ENCODE data around the gene ULBP3.
"Not testable (repeated sequence)": the region's sequence is repeated elsewhere in the genome, so short reads cannot be mapped to it uniquely, and the experiment has no call there.

The ULBP3 gene

DNA sequence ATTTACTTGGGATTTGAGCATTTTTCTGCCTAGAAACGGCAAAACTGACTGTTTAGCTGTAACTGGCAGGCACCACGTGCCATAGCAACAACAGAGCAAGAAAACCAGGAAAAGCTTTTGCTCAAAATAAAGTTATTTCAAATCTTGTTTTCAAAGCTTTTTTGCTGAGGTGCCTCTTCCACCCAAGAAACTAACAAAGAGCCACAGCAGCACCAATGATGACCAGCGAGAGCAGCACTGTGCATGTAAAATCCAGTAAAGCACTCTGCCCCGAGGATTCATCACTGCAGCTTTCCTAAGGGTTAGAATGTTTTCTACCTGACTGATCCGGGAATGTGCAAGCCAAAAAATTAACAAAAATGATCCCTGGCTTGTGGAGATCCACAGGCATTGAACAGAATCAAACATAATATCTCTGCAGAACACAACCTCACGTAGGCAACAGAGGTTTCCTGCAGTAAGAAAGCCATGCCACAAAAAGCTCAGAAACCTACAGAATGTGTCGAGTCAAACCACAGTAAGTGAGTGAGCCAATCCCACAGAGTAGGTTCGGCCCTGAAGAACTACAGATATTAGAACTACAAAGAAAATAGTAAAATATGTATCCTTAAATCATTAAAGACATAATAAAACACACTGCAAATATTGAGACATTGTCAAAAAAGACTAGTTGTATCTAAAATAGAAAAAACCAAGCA is 7.4 kb upstream of the ULBP3 start:
- DNase-seq (ENCODE audit: low read depth), result no peak

DNA sequence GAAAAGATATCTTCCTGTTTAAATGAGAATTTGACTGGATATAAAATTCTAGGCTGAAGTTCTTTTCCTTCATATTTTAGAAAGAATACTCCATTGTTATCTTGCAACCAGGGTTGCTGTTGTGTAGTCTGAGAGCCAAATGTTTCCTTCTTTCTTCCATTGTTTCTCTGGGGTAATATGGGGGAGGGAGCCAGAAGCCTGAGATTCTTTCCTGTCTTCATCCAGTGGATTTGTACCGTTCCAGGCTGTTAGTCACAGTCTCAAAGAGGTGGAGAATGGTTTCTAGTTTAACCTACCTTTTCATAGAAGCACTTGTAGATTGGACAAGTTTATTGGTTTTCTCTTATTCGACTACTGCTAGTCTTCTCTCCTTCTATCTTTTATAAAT is 6.1 kb upstream of the ULBP3 start:
- DNase-seq (ENCODE audit: low read depth), result no peak

DNA sequence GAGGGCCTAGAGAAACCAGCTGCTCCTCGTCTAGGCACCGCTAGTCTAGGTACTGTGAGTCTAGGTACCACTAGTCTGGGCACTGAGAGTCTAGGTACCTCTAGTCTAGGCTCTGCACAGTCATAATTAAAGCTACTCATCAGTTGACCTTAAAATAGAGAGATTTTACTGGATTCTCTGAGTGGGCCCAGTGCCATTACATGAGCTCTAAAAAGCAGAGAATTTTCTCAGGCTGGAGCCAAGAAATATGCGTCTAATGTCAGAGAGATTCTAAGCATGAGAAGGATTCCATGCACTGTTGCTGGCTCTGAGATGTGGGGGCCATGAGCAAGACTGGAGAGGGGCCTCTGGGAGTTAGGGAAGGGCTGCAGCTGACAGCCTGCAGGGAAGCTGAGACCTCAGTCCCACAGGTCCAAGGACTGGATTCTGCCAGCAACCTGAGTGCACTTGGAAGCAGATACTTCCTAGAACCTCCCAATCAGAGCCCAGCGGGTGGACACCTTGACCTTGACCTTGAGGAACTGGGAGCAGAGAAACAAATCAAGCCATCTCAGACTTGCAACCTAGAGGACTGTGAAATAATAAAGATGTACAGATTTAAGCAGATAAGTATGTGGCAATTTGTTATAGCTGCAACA is 5.6 kb upstream of the ULBP3 start:
- DNase-seq (ENCODE audit: low read depth), result not testable (repeated sequence)

DNA sequence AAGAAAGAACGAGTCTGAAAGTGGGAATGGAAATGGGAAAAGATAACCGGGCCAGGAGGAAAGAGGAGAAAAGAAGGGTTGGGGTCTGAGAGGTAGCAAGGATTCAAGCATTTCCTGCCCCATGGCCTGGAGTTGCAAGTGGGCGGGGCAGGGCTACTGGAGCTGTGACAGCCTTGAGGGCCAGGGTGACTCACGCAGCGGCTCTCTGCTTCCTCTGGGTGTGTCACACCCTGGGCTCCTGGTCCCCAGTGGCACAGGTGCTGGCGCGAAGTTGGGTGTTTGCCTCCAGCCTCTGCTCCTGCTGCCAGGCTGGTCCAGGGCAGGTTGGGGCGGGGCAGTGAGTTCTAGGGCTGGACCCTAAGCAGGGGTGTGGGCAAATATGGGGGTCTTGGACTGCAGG is 3.3 kb upstream of the ULBP3 start:
- DNase-seq (ENCODE audit: low read depth), result no peak

DNA sequence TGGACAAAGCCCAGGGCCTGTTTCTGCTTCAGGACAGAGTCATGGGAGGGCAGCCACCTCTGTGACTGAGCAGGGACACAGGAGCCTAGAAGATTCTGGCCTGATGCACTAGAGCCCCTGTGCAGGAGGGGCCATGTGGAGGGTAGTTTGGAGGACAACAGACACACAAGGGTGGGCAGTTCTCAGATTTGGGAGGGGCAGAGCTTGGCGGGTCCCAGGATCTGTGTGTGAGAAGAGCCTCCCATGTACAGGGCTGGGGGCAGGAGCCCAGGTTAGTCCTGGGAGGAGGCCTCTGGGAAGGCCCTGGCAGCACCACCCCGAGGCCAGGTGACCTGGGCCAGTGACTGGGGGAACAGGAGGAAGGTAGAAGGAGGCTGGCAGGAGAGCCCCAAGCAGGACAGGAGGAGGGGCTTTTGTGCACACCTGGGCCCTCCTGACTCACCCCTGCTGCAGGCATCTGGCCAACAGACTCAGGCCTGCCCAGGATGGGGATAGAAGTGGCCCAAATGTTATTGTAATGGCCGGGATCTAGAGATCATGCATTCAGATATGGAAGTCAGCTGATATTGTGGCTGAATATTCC is 1.4 kb upstream of the ULBP3 start:
- DNase-seq (ENCODE audit: low read depth), result no peak

DNA sequence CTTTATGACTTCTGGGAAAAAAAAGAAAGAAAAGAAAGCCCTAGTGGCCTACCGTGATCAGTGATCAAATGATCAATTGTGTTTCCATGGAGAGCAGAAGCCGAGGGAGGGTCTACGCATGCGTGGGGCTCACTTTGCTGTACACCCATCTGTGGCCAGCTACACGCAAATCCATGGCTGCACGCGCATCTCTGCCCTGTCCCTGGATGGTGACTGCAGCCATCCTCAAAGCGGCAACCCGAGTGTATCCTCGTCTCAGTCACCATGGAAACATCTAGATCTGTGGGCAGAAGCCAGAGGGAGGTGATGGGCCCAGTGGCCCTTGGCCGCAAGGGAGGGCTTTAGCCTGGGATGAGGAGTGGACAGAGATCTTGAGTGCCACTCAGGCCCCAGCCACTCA is 785 bp upstream of the ULBP3 start:
- DNase-seq (ENCODE audit: low read depth), result no peak

DNA sequence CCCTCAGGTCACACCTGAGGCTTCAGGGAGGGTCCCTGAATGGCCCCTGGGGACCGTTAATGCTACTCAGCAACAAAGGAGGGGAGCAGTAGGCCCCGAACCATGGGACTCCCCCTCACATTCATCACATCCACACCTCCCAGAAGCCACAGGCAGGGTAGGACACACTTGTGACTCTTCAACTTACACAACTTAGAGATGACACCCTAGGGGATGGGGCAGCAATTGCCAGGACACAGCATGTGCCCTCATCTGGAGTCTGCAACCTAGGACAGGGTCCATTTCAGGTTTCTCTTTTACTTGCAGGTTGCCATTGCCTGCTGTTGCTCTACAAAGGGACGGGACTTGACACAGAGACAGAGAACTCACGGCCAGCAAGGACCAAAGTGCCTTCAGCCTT is 770 bp downstream of the ULBP3 start:
- DNase-seq (ENCODE audit: low read depth), result no peak

DNA sequence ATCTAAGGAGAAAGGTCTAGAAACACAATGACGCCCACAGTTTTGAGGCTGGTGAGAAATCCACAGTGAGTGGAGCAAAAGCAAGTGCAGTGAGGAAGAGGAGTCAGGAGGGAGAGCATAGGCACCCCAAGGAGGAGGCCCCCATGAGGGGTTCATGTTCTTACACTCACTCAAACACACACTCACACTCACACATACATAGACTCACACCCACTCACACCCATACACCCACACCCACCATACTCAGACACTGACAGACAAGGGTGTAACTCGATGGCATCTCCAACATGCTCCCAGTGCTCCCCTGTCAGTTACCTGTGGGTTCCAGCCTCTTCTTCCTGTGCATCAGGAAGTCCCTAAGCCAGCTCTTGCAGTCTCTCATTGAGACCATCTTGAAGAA is 3.8 kb downstream of the ULBP3 start:
- no peak for DNase-seq (ENCODE audit: low read depth)

DNA sequence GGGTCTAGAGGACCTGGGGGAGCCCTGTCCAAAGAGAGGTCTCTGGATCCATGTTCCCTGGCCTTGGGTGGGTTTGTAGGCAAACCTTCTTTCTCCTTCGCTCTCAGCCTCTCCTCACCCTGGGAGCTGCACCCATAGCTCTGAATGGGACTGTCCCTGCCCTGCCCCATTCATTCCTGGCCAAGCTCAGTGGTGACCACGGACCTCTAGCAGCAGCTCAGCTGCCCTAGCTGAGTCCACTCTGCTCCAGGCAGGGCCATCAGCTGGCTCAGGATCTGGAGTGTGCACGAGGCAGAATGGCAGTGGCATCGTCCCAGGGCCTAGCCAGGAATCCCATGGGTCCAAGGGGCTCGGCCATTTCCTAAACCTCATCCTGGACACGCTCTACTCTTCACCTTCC is 5.3 kb downstream of the ULBP3 start:
- no peak for DNase-seq (ENCODE audit: low read depth)

DNA sequence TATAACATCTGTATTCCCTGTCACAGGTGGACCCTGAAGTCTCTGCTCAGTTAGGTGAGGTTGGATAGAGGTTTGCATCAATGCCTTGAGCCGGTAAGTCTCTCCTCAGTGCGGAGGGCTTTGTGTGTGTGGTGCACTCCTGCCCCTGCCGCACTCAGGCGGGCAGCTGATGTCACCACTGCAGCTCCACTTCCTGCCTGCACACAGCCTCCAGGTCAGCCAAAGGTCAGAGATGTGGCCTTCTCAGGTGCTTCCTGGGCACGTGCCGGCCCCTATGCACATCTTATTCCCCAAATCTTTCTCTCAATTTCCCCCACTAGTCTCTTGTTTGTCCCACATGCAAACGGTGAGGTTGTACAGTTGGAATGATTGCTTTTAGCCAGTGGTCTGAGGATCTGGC is 8.9 kb downstream of the ULBP3 start:
- not testable (repeated sequence) for DNase-seq (ENCODE audit: low read depth)

DNA sequence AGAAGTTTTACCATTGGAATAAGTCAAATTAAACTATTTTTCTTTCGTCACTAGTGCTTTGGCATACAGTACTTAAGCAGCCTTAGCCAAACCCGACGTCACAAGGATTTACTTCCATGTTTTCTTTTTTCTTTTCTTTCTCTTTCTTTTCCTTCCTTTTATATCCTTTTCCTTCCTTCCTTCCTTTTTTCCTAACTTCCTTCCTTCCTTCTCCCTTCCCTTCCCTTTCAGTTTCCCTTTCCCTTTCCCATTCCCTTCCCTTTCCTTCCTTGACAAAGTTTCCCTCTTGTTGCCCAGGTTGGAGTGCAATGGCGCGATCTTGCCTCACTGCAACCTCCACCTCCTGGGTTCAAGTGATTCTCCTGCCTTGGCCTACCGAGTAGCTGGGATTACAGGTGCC is 9.9 kb downstream of the ULBP3 start:
- DNase-seq (ENCODE audit: low read depth), result no peak

DNA sequence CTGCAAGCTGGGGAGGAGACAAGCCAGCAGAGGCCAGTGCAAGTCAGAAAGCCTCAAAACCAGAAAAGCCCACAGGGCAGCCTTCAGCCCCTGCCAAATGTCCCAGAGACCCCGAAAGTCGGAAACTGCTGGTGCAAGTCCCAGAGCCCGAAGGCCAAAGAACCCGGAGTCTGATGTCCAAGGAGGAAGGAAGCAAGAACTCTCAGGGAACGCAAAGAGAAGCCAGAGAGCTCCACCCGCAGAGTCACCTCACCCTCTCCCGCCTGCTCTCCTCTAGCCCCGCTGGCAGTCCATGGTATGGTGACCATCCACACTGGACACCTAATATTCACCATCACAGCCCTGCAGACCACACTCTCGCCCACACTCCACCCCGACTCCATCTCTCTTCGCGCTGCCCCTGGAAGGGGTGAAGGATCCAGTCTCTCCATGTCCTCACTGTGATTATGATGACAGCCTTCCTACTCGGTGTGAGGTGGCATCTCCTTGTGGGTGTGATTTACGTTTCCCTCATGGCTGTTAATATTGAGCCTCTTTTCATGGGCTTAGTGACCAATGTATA is 10.6 kb downstream of the ULBP3 start:
- DNase-seq (ENCODE audit: low read depth), result no peak

DNA sequence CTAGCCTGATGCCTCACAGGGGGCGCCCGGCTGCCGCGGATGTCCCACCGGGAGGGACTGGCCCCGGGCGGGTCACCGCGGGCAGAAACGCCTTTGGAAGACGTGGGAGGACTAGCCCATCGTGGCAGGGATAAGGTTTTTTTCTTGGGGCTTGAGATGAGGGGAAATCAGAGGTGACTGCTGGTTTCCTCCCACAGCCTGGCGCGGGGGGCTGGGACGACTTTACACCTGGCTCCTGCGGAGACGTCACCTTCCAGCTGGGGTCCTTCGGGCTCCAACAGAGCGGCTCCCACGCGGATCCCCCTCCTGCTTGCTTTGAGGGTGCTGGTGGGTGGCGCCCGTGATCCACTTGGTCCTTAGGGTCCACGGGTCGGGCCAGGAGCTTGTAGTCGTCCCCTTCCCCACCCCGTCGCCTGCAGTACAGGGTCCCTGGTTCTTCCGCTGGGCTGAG is 11.4 kb downstream of the ULBP3 start:
- DNase-seq (ENCODE audit: low read depth), result no peak

DNA sequence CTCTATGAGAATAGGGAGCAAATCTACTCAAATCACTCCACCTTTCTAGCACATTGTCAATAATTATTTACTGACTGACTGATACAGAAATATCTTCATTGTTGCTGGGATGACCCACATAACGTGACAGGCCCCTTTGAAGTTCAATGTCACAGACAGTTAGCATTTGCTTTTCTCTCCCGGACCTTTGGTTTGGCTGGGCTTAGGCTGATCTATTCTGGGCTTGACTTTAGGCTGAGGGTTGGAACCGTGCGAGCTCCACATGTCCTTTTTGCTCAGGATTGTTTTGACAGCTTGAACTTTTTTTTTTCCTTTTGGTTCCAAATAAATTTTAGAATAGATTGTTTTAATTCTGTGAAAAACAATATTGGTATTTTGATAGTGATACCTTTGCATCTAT is 12.0 kb downstream of the ULBP3 start:
- DNase-seq (ENCODE audit: low read depth), result no peak

DNA sequence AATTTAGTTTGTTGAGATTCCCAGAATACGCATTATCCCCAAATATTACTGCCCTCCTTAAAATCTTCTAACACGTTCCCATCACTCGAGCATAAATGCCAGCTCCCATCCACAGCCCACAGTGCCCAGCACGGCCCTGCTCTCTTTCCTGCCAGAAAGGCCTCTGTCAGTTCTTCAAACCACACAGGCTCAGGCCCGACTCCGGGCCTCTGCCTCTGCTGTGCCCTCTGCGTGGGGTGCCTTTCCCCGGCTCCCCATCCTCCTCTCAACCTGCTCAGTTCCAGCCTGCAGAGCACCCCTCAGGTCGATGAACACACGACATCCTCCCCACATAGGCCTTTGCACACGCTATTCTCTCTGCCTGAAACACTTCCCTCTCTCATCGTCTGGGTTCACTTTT is 12.8 kb downstream of the ULBP3 start:
- DNase-seq (ENCODE audit: low read depth), result no peak

DNA sequence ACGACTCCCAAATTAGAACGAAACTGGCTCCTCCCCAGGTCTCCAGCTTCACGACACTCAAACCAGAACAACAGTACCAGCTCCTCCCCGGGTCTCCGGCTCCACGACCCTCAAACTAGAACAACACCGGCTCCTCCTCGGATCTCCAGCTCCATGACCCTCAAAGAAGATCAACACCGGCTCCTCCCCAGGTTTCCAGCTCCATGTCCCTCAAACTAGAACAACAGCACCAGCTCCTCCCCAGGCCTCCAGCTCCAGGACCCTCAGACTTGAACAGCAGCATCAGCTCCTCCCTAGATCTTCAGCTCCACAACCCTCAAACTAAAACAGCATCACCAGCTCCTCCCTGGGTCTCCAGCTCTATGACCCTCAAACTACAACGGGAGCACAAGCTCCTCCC is 13.8 kb downstream of the ULBP3 start:
- no peak for DNase-seq (ENCODE audit: low read depth)

DNA sequence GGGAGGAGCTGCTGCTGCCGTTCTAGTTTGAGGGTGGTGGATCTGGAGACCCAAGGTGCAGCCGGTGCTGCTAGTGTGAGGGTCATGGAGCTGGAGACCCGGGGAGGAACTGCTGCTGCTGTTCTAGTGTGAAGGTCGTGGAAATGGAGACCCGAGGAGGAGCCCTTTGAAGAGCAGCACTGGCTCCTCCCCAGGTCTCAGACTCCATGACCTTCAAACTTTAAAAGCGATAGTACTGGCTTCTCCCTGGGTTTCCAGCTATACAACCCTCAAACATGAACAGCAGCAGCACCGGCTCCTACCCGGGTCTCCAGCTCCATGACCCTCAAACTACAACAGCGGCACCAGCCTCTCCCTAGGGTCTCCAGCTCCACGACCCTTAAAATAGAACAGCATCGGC is 15.5 kb downstream of the ULBP3 start:
- no peak for DNase-seq (ENCODE audit: low read depth)

DNA sequence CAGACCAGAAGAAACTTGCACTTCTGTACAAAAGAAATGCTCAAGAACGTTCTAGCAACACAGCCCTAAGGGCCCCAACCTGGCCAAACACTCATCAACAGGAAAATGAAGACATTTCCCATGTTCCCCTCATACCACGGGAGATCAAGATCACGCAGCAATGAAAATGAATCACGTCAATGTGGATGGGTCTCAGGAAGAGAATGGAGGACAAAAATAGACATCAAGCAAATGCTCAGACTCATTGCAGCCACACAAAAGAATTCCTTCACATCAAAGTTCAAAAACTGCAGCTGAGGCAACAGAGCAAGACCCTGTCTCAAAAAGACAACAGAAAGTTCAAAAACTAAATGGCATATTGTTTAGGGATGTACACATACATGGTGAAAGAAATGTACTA is 18.1 kb downstream of the ULBP3 start:
- DNase-seq (ENCODE audit: low read depth), result no peak

DNA sequence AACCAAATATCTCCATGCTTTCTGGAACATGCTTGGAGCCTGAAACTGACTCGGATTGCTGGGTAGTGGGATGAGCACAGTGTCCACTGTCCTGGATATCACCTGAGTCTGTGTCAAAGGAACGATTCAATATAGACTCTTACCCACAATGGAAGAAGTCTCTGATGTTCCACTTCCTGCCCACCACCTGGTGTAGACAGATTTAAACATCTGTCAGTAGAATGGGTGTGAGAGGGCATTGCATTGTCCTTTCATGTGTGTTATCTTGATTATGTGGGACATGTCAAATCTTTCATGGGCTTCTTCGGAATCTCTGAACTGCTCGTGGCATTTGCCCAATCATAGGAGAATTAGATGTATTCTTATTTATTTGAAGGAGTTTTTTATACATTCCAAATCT is 20.8 kb downstream of the ULBP3 start:
- DNase-seq (ENCODE audit: low read depth), result no peak

DNA sequence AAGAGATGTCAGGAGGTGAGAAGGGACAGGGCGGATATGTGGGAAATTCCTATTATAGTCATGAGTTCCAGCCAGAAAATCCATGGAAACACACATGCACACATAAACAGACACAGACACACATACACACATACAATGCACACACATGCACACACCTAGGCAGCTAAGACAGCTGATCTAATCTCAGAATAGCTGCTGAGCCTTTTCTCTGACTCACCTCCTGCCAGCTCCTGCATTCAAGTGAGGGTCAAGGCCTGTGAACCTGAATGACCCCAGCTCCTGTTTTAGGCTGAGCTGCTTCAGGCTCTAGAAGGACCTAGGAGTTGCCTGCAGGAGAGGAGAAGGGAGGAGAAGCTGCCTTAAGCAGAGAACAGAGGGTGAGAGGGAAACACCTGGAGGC is 22.0 kb downstream of the ULBP3 start:
- no peak for DNase-seq (ENCODE audit: low read depth)

DNA sequence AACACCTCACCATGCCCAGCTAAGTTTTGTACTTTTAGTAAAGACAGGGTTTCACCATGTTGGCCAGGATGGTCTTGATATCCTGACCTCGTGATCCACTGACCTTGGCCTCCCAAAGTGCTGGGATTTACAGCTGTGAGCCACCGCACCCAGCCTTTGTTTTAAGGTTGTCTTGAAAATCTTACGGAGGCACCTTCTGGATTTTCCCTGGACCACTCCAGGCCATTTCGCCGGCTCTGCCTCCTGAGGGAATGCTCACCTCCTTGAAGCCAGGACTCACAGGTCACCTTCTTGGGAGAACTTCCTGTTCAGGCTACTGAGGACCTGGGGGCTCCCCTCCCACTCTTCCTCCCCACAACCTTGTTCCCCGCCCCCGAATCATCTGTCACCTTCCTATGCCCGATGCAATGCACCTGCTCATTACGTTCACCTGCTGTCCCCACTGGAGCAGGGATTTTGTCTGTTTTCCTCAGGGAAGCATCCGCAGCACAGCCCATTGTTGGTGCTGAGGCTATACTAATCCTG is 24.2 kb downstream of the ULBP3 start:
- DNase-seq (ENCODE audit: low read depth), result no peak

DNA sequence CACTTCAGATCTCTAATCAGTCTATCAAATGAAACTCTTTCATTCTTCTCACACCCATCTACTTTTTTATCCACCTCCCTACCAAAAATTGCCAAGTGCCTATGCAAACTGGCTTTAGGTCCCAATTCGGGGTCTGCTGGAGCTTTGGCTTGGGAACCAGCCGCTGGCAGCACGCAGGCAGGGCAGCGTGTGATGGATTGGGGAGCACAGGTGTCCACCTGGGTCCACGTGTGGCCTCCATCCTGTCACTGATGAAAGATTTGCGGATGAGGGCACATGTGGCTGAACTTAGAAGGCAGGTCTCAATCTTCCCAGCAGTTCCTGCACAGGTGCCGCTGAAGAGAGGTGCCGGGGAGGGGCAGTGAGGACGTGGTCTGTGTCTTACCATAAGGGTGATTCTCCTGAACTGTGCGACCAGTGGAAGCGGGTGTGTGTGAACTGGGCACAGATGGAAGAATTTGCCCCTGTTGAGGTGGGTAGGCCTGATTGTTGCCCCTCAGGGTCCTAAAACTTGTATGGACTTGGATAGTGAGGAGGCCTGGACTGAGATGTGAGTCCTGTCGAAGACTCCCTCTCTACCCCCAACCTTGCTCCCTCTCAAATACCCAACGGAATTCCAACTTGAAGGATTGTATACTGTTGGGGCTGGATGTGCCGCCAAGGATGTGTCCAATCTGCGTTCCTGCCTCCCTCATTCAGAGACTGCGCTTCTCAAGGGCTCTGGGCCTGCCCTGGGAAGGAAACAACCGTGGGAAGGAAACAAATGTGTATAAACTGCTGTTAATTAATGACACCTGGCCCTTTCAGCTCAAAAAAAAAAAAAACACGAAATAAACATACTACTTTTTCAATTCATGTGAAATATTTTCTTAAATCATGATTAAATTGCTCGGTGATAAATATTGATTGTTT is 25.2 kb downstream of the ULBP3 start:
- DNase-seq (ENCODE audit: low read depth), result no peak

Data from stimulated activated CD8-positive, alpha-beta memory T cell treated with anti-CD3 and anti-CD28 coated beads, Interleukin-15, amount 100 ng/mL, for 1 hour (primary cell).